ENCODE data around the gene DPH7.
"Not testable (repeated sequence)": the region's sequence is repeated elsewhere in the genome, so short reads cannot be mapped to it uniquely, and the experiment has no call there.

The DPH7 gene

GRCh38 chr9:137519553-137519952 is 59.2 kb downstream of the DPH7 start:
- DNase-seq (ENCODE audit: low read depth, low spot score): no peak

DNA sequence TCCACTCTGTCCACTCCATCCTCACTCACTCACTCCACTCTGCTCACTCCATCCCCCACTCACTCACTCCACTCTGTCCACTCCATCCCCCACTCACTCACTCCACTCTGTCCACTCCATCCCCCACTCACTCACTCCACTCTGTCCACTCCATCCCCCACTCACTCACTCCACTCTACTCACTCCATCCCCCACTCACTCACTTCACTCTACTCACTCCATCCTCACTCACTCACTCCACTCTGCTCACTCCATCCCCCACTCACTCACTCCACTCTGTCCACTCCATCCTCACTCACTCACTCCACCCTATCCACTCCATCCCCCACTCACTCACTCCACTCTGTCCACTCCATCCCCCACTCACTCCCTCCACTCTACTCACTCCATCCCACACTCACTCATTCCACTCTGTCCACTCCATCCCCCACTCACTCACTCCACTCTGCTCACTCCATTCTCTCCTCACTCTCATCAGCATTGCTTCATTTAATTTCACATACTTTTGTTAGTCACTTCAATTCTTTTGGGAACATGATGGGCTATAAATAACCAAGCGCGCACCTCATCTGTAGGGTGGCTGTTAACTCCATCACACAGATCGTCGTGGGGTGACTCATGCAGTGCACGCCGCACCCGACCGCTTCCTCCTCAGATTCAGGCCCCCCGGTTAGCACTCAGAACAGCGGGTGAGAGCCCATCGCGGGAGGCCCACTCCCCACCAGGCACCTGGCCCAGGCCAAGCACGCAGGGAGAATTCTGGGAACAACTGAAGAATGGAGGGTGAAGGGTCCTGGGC is 59.9 kb downstream of the DPH7 start:
- DNase-seq (ENCODE audit: low read depth, low spot score): not testable (repeated sequence)

DNA sequence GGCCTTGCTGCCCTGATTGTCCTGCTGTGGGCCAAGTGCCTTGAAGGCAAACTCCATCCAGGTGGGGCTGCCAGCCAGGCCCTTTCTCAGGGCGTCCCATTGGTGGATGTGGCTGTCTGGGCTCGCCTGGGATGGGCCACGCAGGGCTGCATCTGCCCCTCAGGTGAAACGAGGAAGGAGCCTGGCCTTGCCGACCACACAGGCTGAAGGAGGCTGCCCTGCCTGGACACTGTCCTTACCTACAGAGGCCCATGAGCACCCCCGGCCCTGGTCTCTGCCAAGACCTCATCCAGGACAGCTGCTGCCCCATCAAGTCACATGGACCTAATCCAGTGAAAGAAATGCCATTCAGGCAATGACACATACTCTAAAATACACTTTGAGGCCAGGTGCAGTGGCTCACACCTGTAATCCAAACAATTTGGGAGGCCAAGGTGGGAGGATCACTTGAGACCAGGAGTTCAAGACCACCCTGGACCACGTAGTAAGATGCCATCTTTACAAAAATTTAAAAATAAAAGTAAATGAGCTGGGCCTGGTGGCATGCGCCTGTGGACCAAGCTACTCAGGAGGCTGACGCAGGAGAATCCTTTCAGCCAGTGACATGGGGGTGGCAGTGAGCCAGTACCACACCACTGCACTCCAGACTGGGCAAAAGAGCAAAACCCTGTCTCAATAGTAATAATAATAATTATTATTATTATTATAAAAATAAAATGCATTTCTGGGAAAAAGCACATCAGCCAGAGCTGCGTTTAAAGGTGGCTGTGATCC is 62.4 kb downstream of the DPH7 start:
- peak; percentile 29 for DNase-seq (ENCODE audit: low read depth, low spot score)

DNA sequence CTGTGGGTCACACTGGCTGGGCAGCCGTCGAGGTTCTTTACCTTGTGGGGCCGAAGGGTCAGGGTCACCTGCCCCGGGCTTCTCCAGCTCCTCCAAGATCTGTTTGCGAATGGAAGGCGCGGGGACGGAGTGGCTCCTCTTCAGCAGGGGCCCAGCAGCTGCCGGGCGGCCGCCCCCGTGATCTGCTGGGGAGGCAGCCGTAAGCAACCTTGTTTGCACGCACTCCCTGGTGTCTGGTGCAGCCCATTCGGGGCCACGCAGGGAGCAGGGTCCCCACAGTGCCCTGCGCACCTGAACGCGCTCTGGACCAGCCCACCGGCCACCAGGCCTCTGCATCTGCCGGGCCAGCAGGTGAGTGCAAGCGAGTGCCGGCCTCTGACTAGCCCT is 63.4 kb downstream of the DPH7 start:
- no peak for DNase-seq (ENCODE audit: low read depth, low spot score)

DNA sequence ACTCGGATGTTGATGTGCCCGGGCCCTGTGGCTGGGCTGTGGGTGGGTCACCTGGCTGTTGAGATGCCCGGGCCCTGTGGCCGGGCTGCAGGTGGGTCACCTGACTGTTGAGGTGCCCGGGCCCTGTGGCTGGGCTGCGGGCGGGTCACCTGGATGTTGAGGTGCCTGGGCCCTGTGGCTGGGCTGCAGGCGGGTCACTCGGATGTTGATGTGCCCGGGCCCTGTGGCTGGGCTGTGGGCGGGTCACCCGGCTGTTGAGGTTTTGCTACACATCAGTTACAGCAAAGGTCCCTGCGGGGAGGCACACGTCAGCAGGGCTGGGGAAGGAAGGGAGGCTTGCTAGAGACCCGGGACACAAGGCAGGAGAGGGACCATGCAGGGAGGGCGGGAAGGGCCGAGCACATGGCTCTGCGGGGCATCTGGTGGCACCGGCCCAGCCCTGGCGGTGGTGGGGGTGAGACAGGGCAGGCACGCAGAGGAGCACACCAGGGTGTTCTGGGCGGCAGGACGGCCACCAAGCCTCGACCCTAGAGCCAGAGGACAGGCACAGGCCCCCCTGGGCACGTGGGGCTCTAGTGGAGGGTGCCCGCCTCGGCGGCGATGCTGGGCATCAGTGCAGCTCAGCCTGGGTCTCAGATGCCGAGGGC is 63.9 kb downstream of the DPH7 start:
- no peak for DNase-seq (ENCODE audit: low read depth, low spot score)

DNA sequence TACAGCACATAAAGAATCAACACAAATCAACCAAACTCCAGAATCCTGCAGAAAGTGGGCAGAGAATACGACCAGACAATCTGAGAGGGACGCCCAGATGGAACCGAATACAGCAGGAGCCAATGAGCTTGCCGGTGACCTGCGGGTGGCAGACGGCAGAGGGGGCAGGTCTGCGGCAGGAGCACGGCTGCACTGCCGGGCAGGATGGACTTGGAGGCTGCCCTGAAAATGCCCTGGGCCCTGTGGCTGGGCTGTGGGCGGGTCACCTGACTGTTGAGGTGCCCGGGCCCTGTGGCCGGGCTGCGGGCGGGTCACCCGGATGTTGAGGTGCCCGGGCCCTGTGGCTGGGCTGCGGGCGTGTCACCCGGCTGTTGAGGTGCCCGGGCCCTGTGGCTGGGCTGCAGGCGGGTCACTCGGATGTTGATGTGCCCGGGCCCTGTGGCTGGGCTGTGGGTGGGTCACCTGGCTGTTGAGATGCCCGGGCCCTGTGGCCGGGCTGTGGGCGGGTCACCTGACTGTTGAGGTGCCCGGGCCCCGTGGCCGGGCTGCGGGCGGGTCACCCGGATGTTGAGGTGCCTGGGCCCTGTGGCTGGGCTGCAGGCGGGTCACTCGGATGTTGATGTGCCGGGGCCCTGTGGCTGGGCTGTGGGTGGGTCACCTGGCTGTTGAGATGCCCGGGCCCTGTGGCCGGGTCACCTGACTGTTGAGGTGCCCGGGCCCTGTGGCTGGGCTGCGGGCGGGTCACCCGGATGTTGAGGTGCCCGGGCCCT is 64.7 kb downstream of the DPH7 start:
- not testable (repeated sequence) for DNase-seq (ENCODE audit: low read depth, low spot score)

DNA sequence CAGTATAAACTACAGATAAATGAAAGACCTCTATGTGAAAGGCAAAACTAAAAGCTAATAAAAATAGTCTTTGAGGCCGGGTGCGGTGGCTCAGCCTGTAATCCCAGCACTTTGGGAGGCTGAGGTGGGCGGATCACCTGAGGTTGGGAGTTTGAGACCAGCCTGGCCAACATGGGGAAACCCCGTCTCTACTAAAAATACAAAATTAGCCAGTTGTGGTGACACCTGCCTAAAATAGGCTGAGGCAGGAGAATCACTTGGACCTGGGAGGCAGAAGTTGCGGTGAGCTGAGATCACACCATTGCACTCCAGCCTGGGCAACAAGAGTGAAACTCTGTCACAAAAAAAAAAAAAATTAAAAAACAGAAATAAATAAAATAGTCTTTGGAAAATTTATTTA is 65.6 kb downstream of the DPH7 start:
- DNase-seq (ENCODE audit: low read depth, low spot score): not testable (repeated sequence)

DNA sequence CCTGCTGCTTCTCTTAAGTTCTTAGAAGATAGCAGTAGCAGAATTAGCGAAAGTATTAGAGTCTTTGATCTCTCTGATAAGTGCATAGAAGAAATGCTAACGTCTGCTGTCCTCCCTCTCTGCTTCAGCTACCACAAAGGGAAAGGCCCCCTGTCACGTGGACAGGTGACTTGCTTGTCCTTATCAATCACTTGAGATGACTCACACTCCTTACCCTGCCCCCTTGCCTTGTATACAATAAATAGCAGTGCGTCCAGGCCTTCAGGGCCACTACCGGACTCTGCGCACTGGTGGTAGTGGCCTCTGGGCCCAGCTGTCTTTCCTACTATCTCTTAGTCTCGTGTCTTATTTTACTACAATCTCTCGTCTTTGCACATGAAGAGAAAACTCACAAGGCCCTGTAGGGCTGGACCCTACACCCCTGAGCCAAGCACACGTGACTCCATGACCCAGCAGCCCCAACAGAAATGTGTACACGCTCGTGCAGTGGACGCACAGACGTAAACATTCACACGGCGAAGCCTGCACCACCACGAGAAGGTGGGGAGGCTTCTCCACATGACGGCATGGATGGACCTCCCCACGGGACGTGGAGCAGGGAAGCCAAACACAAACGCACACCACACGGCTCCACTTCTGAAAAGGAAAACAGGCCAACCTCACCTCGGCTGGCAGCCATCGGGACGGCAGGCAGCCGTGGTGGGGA is 66.8 kb downstream of the DPH7 start:
- no peak for DNase-seq (ENCODE audit: low read depth, low spot score)

- not testable (repeated sequence) for DNase-seq (ENCODE audit: low read depth, low spot score)
These were observed 67.6 kb downstream of the DPH7 start for GRCh38 chr9:137511126-137511525.

DNA sequence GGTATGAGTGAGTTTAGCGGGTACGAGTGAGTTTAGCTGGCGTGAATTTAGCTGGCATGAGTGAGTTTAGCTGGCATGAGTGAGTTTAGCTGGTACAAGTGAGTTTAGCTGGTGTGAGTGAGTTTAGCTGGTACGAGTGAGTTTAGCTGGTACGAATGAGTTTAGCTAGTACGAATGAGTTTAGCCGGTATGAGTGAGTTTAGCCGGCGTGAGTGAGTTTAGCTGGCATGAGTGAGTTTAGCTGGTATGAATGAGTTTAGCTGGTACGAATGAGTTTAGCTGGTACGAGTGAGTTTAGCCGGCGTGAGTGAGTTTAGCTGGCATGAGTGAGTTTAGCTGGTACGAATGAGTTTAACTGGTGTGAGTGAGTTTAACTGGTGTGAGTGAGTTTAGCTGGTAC is 69.5 kb downstream of the DPH7 start:
- no peak for DNase-seq (ENCODE audit: low read depth, low spot score)

GRCh38 chr9:137506702-137507171 is 72.0 kb downstream of the DPH7 start:
- no peak for DNase-seq (ENCODE audit: low read depth, low spot score)

DNA sequence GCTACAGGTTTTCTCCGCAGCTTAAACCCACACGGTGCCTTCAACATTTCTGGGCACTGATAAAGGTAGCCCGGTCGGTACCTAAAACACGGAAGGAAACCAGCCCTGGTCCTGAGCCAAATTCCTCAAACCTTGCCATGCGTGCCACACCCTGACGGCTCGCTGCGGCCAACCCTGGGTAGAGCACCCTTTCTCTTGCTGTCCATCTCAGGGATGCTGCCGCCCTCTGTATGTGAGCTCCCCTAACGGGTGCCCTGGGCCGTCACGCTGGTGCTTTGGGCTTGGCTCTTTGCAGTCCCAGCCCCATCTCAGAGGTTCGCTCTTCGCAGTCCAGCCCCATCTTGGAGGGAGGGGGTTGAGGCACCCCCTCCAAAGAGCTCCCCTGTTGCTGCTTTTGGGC is 72.5 kb downstream of the DPH7 start:
- no peak for DNase-seq (ENCODE audit: low read depth, low spot score)

GRCh38 chr9:137505421-137506140 is 73.1 kb downstream of the DPH7 start:
- DNase-seq (ENCODE audit: low read depth, low spot score): no peak

Measured in ELF-1 (cell line).